Activated CD8-positive, alpha-beta T cell treated with anti-CD3 and anti-CD28 coated beads for 36 hours (primary cell): ENCODE data around the gene CEND1. TPM values are rescaled to one million over a fixed set of nuclear protein-coding genes. Genes with fewer than 3 reads are reported as not detected.

Experiments
- ATAC-seq: fragments of 200-7000 bp; cut with Tn5 transposase; one replicate; pipeline ENCODE4 v1.10.0; 2021; ENCODE audit warnings: mild to moderate bottlenecking, moderate library complexity
- CTCF ChIA-PET: fragments of 350-600 bp; sonication (Branson Sonifier 250); formaldehyde crosslinking; loops from one replicate; lab custom pipeline; 2021; ENCODE audit warnings: antibody characterized with exemption; lab: Charles Lee
- POLR2A ChIA-PET: fragments of 350-600 bp; sonication (Branson Sonifier 250); formaldehyde crosslinking; loops from one replicate; lab custom pipeline; 2021; ENCODE audit warnings: antibody characterized with exemption; lab: Charles Lee
- DNase-seq: peaks from one replicate; pipeline ENCODE4 v3.0.0-alpha.2; 2020
- H3K27ac Mint-ChIP-seq: one replicate; pipeline ENCODE4 v1.8.0; 2021; ENCODE audit warnings: mild to moderate bottlenecking, mixed read lengths
- H3K27me3 Mint-ChIP-seq: one replicate; pipeline ENCODE4 v1.8.0; 2021; ENCODE audit warnings: mixed read lengths
- H3K36me3 Mint-ChIP-seq: one replicate; pipeline ENCODE4 v1.8.0; 2021; ENCODE audit warnings: low read depth, mixed read lengths
- H3K4me1 Mint-ChIP-seq: one replicate; pipeline ENCODE4 v1.8.0; 2021; ENCODE audit warnings: low read depth, mixed read lengths
- H3K4me3 Mint-ChIP-seq: one replicate; pipeline ENCODE4 v1.8.0; 2021; ENCODE audit warnings: mild to moderate bottlenecking, moderate library complexity, mixed read lengths
- H3K9me3 Mint-ChIP-seq: one replicate; pipeline ENCODE4 v1.8.0; 2021; ENCODE audit warnings: mixed read lengths
- CTCF ChIP-seq: fragments of 200-600 bp; IDR thresholded peaks from one replicate; pipeline ENCODE4 v1.8.0; 2022; ENCODE audit warnings: antibody characterized with exemption, mild to moderate bottlenecking
- intact Hi-C: fragments of 100-400 bp; cut with micrococcal nuclease; formaldehyde crosslinking; loops from one replicate; pipeline ENCODE4 v1.10.0; 2022
- total RNA-seq, 2 experiments: library from RNA; stranded (reverse); gene quantifications; one replicate each; pipeline ENCODE4 v1.2.3, GENCODE V29; 2021

CEND1 gene
- total RNA-seq, 2 experiments from 2014 or later: 0.20 to 0.25 TPM

- no peak for DNase-seq
- intact Hi-C loops: no loop called here
- CTCF ChIA-PET: interaction anchor here (1.2 to 2.0 kb wide), 3 partner anchors 18 to 50 kb away, joined by 3 to 5 read pairs (median 4); no protein-coding TSS in a partner anchor
- peaks cover 19% of the 10 kb centered on the region for H3K36me3 Mint-ChIP-seq
- peaks cover 22% of the 10 kb centered on the region for H3K4me1 Mint-ChIP-seq
- H3K27me3 Mint-ChIP-seq: no peaks in the 10 kb centered on the region
- no peak for TF ChIP-seq CTCF
- H3K9me3 Mint-ChIP-seq: no peaks in the 10 kb centered on the region
- POLR2A ChIA-PET: interaction anchor here (1.1 to 3.8 kb wide), 9 partner anchors 10 to 33 kb away, joined by 3 to 21 read pairs (median 6); partner anchors contain the start of genes RPLP2 and TALDO1
- no peak for ATAC-seq
- H3K27ac Mint-ChIP-seq: peak overlapping the region; percentile 73
- H3K4me3 Mint-ChIP-seq: peak overlapping the region; percentile 89
Measured at GRCh38 chr11:776263-776560, 13.7 kb downstream of the CEND1 start.

- ChIA-PET POLR2A (interaction anchor here (0.6 to 2.5 kb wide), 9 partner anchors 9 to 139 kb away, joined by 3 to 9 read pairs (median 3); partner anchors contain the start of genes SLC25A22 and TALDO1), CTCF (interaction anchor here (1.2 to 1.3 kb wide), 2 partner anchors 19 to 21 kb away, joined by 3 to 4 read pairs; no protein-coding TSS in a partner anchor)
- H3K4me1 Mint-ChIP-seq: peaks cover 20% of the 10 kb centered on the region
- H3K9me3 Mint-ChIP-seq: no peaks in the 10 kb centered on the region
- intact Hi-C loops: no loop called here
- H3K4me3 Mint-ChIP-seq: peak overlapping the region; percentile 66
- no peaks in the 10 kb centered on the region for H3K27me3 Mint-ChIP-seq
- H3K27ac Mint-ChIP-seq: peak overlapping the region; percentile 28
- no peak for ATAC-seq
- no peak for DNase-seq
- no peak for TF ChIP-seq CTCF
- peaks cover 27% of the 10 kb centered on the region for H3K36me3 Mint-ChIP-seq
Measured at GRCh38 chr11:774873-775592, 14.9 kb downstream of the CEND1 start.

- Mint-ChIP-seq H3K9me3 (no peaks in the 10 kb centered on the region), H3K27ac (no peak overlapping the region), H3K36me3 (peaks cover 22% of the 10 kb centered on the region), H3K4me3 (no peak overlapping the region), H3K27me3 (no peaks in the 10 kb centered on the region), H3K4me1 (peaks cover 17% of the 10 kb centered on the region)
- ATAC-seq (no peak), DNase-seq (no peak)
- intact Hi-C loops: no loop called here
- ChIA-PET CTCF (no interaction called here), POLR2A (interaction anchor here (0.6 to 1.1 kb wide), 2 partner anchors 15 to 27 kb away, joined by 3 to 4 read pairs; partner anchors contain the start of gene TALDO1)
- TF ChIP-seq CTCF: no peak
Measured at GRCh38 chr11:773830-774229, 16.1 kb downstream of the CEND1 start.

GRCh38 chr11:773425-773824 lies 16.5 kb downstream of the CEND1 start:
- intact Hi-C loops: no loop called here
- POLR2A ChIA-PET: interaction anchor here (1.1 kb wide), 1 partner anchor 27 kb away, joined by 4 read pairs; the partner anchor contains the start of gene TALDO1
- H3K36me3 Mint-ChIP-seq: peaks cover 21% of the 10 kb centered on the region
- ATAC-seq (no peak), DNase-seq (no peak)
- no peak overlapping the region for H3K4me3 Mint-ChIP-seq
- H3K9me3 Mint-ChIP-seq: no peaks in the 10 kb centered on the region
- peaks cover 16% of the 10 kb centered on the region for H3K4me1 Mint-ChIP-seq
- TF ChIP-seq CTCF: no peak
- CTCF ChIA-PET: no interaction called here
- H3K27me3 Mint-ChIP-seq: no peaks in the 10 kb centered on the region
- H3K27ac Mint-ChIP-seq: no peak overlapping the region
